Skeletal muscle cell (primary cell): ENCODE data around the gene HTRA2.
A peak's percentile ranks its signal among the peaks of the same experiment; 100 is the strongest.
"Not testable (repeated sequence)": the region's sequence is repeated elsewhere in the genome, so short reads cannot be mapped to it uniquely, and the experiment has no call there.

Source experiments
- DNase-seq: peaks from one replicate; pipeline ENCODE4 v3.0.0-alpha.2; 2010; ENCODE audit warnings: low read depth
- H3K4me3 ChIP-seq: 2 replicates; pipeline ENCODE4 v1.5.1; 2011; ENCODE audit warnings: low read depth, mild to moderate bottlenecking, control low read depth, low read length, moderate library complexity

The HTRA2 gene

GRCh38 chr2:74554820-74555531 is 25.2 kb downstream of the HTRA2 start:
- H3K4me3 ChIP-seq = peak overlapping the region; percentile 93
- no peak for DNase-seq

- H3K4me3 ChIP-seq = peak overlapping the region; percentile 93
- DNase-seq = no peak
Observed at GRCh38 chr2:74555610-74556103, 25.9 kb downstream of the HTRA2 start.

GRCh38 chr2:74556159-74556558 is 26.4 kb downstream of the HTRA2 start:
- H3K4me3 ChIP-seq = no peak overlapping the region
- DNase-seq = no peak

GRCh38 chr2:74556831-74557370 is 27.2 kb downstream of the HTRA2 start:
- H3K4me3 ChIP-seq = no peak overlapping the region
- no peak for DNase-seq

- DNase-seq = no peak
- no peak overlapping the region for H3K4me3 ChIP-seq
Observed at GRCh38 chr2:74558284-74559230, 28.8 kb downstream of the HTRA2 start.

GRCh38 chr2:74559912-74560311 is 30.2 kb downstream of the HTRA2 start:
- H3K4me3 ChIP-seq = no peak overlapping the region
- DNase-seq = no peak

- no peak overlapping the region for H3K4me3 ChIP-seq
- no peak for DNase-seq
Observed at GRCh38 chr2:74560591-74560990, 30.9 kb downstream of the HTRA2 start.

GRCh38 chr2:74561022-74561421 is 31.3 kb downstream of the HTRA2 start:
- not testable (repeated sequence) for DNase-seq

GRCh38 chr2:74562126-74562775 is 32.5 kb downstream of the HTRA2 start:
- DNase-seq = no peak

More at GRCh38 chr2:74561022-74561421, 31.3 kb downstream of the HTRA2 start:
- not testable (repeated sequence) for H3K4me3 ChIP-seq

GRCh38 chr2:74564222-74564621 is 34.5 kb downstream of the HTRA2 start:
- H3K4me3 ChIP-seq = no peak overlapping the region
- no peak for DNase-seq

More at GRCh38 chr2:74562126-74562775, 32.5 kb downstream of the HTRA2 start:
- H3K4me3 ChIP-seq = no peak overlapping the region

- H3K4me3 ChIP-seq = no peak overlapping the region
- no peak for DNase-seq
Observed at GRCh38 chr2:74566076-74566753, 36.5 kb downstream of the HTRA2 start.

GRCh38 chr2:74566754-74567085 is 37.0 kb downstream of the HTRA2 start:
- peak; percentile 89 for DNase-seq
- no peak overlapping the region for H3K4me3 ChIP-seq

- peak; percentile 77 for DNase-seq
Observed at GRCh38 chr2:74567881-74568280, 38.1 kb downstream of the HTRA2 start.

GRCh38 chr2:74569686-74570085 is 40.0 kb downstream of the HTRA2 start:
- DNase-seq = no peak
- H3K4me3 ChIP-seq = no peak overlapping the region

More at GRCh38 chr2:74567881-74568280, 38.1 kb downstream of the HTRA2 start:
- H3K4me3 ChIP-seq = no peak overlapping the region

- H3K4me3 ChIP-seq = no peak overlapping the region
- DNase-seq = no peak
Observed at GRCh38 chr2:74571058-74571457, 41.3 kb downstream of the HTRA2 start.

GRCh38 chr2:74572178-74572925 is 42.6 kb downstream of the HTRA2 start:
- DNase-seq = no peak

GRCh38 chr2:74573747-74574562 is 44.2 kb downstream of the HTRA2 start:
- no peak overlapping the region for H3K4me3 ChIP-seq
- no peak for DNase-seq

More at GRCh38 chr2:74572178-74572925, 42.6 kb downstream of the HTRA2 start:
- H3K4me3 ChIP-seq = no peak overlapping the region

GRCh38 chr2:74575320-74575719 is 45.6 kb downstream of the HTRA2 start:
- no peak for DNase-seq
- H3K4me3 ChIP-seq = no peak overlapping the region
